IPS-NIHi7 (cell line): ENCODE results near the gene FN1.
"Not testable (repeated sequence)": the region's sequence is repeated elsewhere in the genome, so short reads cannot be mapped to it uniquely, and the experiment has no call there.

Experiments used
- DNase-seq: peaks from one replicate; pipeline ENCODE4 v3.0.0; 2012; ENCODE audit warnings: mixed read lengths; ENCODE audit errors: extremely low spot score

FN1 gene

DNA sequence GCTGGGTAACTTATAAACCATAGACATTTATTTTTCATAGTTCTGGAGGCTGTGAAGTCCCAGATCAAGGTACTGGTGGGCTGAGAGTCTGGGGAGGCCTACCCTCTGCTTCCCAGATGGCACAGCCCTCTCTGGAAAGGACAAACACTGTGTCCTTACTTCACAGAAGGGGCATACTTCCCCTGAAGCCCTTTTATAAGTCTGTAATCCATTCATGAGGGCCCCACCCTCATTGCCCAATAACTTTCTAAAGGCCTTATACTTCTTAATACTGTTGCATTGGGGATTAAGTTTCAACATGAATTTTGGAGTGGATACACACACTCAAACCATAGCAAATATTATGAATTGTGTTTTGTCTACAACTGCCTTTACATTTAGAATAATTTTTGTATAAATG, 88.0 kb downstream of the FN1 start:
- DNase-seq: no peak

DNA sequence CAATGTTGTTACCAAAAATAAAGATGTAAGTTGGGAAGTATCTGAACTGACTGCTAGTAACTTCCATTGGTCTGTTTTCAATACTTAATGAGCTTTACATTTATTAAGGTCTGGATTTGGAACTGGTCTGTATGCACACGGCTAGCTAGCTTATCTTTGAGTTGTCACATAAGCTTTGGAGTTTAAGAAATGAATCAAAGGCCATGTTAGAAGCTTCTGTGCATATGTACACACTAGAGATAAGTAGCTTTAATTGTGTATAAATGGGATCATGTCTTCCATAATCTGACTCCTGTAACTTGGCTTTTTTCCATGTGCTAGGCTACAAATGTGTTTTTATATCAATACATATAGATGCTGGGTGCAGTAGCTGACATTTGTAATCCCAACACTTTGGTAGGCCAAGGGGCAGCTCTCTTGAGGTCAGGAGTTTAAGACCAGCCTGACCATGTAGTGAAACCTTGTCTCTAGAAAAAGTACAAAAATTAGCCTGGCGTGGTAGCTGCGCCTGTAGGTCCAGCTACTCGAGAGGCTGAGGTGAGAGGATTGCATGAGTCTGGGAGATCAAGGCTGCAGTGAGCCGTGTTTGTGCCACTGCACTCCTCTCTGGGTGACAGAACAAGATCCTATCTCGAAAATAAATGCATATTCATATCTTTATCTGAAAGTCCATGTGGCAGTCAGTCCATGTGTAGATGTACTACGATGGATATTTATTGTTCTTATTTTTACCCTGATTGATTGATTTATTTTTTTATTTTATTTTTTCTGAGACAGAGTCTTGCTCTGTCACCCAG, 96.8 kb downstream of the FN1 start:
- no peak for DNase-seq

DNA sequence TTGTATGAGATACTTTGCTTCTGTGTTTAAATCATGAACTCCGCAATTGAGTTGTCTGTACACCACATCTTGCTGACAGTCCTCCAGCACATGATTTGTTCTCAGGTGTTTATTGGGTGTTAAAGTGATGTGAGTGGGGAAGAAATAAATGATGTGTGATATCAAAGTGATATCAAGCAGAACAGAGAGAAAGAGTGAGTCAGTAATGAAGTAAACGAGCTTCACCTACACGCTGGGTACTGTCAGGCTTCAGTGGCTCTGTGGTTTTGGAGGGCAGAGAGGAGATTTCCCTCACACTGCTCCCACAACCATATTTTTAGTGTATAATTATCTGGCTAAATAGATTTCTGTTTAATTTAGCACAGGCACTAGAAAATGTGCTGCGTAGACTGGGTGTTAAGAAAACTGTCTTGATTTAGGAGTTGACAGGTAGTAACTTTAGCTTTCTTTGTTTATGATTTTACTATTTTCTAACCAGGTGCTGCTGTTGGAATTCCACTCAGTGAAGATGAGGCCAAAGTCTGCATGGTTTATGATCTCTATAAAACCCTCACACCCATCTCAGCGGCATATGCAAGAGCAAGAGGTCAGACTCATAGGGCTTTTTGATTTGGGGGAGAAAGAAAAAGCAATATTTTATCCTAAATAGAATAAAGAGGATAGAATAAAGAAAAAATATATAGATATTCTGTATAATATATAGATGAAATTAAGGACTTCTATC, 102.8 kb downstream of the FN1 start:
- DNase-seq: no peak

DNA sequence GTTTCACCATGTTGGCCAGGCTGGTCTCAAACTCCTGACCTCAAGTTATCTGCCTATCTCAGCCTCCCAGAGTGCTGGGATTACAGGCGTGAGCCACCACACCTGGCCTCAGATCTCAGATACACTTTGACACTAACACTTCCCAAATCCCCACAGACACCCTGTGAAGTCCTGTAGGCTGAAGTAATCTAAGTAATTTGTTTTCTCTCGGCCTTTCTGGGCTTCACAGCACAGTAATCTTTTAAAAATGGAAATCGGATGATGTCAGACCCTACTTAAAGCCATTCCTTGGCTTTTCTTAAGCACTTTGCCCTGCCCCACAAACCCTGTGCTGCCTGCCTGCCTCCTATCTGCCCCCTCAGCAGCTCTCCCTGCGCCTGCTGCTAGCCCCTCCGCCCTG, 107.8 kb downstream of the FN1 start:
- peak; percentile 11 for DNase-seq

DNA sequence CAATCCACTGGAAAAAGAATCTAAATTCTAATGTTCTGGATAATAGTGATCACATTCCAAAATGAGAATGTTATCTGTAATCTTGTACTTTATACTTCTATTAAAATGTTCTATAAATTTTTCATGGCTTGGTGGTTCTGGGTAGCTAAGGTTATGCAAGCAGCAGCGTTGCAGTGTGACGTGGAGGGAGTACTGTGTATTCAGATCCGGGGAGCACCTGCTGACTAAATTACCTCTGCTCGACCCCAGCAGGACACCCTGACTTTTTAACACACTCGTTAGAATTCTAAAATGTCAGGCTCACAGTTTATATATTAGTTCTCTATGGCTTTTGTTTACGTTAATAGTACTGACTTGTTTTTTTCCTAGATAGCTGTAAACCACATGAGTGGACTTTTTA, 111.1 kb downstream of the FN1 start:
- no peak for DNase-seq

DNA sequence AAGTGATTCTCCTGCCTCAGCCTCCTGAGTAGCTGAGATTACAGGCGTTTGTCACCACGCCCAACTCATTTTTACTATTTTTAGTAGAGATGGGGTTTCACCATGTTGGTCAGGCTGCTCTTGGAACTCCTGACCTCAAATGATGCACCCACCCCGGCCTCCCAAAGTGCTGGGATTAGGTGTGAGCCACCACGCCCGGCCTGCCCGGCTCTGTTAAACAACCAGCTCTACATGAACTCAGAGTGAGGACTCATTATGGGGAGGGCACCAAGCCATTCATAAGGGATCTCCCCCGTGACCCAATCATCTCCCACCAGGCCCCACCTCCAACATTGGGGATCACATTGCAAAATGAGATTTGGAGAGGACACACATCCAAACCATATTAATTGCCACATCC, 115.2 kb downstream of the FN1 start:
- DNase-seq: no peak

DNA sequence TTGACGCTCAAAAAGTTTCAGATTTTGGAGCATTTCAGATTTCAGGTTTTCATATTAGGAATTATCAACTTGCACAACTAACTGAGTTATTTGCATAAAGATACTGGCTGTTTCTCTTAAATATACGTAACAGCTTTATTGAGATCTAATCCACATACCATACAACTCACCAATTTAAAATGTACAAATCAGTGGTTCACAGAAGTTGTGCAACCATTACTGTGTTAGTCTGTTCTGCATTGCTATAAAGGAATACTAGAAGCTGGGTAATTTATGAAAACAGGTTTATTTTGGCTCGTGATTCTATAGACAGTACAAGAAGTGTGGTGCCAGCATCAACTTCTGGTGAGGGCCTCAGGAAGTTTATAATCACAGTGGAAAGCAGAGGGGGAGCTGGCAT, 115.8 kb downstream of the FN1 start:
- DNase-seq: no peak

DNA sequence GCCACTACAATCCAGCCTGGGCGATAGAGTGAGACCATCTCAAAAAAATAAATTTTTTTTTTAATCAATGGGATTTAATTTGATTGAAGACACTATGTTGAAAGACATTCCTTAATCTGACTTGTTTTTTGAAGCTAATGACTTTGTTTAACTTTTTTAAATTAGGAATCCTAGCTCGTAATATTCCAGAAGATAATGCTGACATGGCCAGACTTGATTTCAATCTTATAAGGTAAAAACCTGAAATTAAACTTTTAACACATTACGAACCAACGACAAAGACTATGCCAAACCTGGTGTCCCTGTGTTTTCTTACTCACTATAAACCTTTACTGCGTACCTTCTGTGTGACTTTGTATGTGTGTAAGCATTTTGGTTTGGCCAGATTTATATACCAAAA, 116.4 kb downstream of the FN1 start:
- DNase-seq: no peak

DNA sequence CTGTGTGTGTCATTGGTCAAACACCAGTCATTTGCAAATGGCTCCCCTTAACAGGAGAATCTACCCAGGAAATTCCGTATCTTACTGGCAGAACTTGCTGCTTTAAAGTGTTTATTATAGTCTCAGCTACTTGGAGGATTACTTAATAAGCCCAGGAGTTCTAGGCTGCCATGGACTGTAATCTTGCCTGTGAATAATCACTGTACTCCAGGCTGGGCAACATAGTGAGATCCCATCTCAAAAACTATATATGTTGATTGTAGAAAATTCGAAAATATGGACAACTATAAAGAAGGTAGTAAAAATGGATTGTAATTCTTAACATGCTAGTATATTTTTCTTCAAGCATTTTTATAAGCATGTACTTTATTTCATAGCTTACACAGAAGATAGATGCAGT, 119.5 kb downstream of the FN1 start:
- DNase-seq: no peak

DNA sequence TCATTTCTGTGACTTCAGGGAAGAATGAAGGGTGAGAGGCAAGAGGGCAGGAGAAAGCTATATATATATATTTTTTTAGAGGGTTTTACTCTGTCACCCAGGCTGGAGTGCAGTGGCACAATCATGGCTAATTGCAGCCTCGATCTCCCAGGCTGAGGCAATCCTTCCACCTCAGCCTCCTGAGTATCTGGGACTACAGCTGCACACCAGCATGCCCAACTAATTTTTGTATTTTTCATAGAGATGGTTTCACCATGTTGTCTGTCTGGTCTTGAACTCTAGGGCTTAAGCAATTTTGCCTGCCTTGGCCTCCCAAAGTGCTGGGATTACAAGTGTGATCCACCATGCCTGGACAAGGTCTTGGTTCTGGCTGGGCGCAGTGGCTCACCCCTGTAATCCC, 120.6 kb downstream of the FN1 start:
- no peak for DNase-seq

DNA sequence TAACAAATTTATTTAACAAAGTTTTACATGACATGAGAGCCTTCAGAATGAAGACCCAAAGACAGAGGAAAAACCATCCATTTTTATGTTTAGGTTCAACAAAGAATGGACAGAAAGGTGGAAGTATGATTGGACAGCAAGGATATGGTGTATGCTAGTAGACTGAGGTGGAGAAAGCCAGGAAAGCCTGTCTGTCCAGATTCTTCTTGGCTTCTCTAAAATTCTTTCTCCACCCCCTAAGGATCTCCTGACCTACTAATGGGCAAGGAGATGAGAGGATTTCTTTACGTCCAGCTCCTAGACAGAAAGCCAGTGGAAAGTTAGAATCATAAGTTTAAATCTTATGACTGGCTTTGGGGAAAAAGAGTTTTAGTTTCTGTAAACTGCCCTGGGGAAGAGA, 121.0 kb downstream of the FN1 start:
- DNase-seq: no peak

DNA sequence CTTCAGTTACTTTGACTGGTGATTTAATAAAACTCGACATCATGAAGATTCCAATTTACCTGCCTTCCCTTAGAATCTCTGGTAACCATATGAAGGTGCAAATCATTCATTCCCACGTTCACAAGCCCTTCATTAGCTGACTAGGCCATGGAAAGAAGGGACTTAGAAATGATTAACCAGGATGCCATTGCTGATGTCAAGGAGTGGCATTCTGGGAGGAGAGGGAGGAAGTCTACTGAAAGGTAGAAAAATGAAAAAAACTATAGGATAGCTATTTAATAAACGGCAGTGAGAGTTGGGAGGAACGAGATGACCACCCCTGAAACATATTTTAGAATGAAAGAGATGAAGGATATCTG, 122.6 kb downstream of the FN1 start:
- DNase-seq: no peak

DNA sequence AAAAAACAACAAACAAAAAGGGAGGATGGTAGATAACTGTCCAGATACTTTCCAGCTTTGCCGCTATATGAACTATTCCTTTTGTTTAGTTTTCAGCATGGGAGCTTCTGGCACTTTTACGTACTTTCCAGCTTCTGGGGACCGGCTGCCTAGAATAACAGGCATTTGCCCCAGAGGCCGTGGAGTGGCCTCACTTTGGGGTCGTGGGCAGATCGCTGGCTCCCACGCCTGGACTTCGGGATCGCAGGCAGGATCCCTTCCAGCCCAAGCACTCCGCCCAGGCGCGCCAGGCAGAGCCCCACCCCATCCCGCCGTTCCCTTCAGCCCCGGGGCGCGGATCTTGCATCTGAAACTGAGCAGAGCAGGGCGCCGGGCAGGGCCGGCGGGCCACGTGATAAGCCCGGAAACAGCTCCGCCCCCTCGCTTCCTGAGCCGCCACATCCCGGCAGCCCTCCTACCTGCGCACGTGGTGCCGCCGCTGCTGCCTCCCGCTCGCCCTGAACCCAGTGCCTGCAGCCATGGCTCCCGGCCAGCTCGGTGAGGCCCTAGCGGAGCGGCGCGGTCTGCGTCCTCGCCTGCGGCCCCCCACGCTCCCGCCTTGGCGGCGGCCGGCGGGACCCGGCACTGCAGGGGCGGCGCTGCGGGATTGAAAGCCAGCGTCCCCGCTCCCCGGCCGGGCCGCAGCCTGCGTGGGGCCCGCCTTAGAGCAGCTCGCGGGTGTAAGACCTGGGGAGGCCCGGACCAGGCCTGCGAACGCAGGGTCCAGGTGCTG, 124.1 kb downstream of the FN1 start, which contains the start of gene ATIC:
ATIC (plus strand) TSS at position 435 of the 772 bp plus-strand sequence; CDS start at position 519, 84 bp downstream.
- DNase-seq: peak; percentile 95

DNA sequence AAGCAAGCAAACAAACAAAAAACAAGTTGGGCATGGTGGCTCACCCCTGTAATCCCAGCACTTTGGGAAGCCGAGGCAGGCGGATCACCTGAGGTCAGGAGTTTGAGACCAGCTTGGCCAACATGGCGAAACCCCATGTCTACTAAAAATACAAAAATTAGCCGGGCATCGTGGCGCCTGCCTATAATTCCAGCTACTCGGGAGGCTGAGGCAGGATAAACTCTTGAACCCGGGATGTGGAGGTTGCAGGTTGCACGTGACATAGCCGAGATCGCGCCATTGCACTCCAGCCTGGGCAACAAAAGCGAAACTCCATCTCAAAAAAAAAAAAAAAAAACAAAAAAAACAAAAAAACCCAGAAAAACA, 124.6 kb downstream of the FN1 start:
- DNase-seq: not testable (repeated sequence)
